GM12891 (cell line): ENCODE data around the gene ERCC6L2.

Experiments
- POLR2AphosphoS5 ChIP-seq: IDR thresholded peaks from 2 replicates; pipeline ENCODE4 v1.6.1; 2011; ENCODE audit warnings: low read depth, low read length, control low read depth
- TAF1 ChIP-seq: IDR thresholded peaks from 2 replicates; pipeline ENCODE4 v1.6.1; 2011; ENCODE audit warnings: low read depth, low read length, control low read depth

- no peak for TF ChIP-seq TAF1
- no peak for TF ChIP-seq POLR2AphosphoS5
Observed at GRCh38 chr9:95880021-95880690, 4.7 kb downstream of the ERCC6L2 start.
